Activated CD4-positive, alpha-beta T cell treated with anti-CD3 and anti-CD28 coated beads for 1 hour (primary cell): ENCODE measurements around the gene HYDIN.
"Not testable (repeated sequence)": the region's sequence is repeated elsewhere in the genome, so short reads cannot be mapped to it uniquely, and the experiment has no call there.

Experiments used
- DNase-seq: peaks from one replicate; pipeline ENCODE4 v3.0.0-alpha.2; 2020

Gene HYDIN

DNA sequence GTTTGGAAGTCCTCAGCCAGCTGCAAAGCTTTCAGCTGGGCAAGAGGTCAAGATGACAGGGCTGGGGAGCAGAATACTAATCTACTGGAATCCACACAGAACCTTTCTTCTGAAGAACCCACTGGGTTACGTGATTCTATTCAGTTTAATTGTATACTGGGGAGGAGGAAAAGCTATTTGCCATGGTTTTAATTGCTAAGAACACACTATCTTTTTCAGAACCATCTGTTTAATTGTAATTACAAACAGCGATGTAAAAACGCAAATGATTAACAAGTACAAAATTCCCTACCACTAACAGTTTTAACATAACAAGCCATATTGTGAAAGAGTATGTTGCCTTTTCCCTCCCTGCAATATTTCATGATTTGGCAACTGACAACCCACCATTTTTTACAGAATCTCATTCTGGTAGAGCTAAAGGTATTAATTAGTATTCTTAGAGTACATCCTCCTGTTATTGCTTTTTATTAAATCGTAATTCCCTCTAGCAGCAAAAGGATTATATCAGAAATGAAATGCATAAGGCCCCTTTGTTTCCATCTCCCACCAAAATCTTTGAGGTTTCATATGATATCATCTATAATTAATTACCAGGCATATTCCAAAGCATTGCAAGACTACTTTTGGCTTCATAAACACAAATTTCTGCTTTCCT lies 12.1 kb downstream of the HYDIN start:
- no peak for DNase-seq

- DNase-seq = no peak
These were observed 13.0 kb downstream of the HYDIN start for GRCh38 chr16:71217506-71217905.

DNA sequence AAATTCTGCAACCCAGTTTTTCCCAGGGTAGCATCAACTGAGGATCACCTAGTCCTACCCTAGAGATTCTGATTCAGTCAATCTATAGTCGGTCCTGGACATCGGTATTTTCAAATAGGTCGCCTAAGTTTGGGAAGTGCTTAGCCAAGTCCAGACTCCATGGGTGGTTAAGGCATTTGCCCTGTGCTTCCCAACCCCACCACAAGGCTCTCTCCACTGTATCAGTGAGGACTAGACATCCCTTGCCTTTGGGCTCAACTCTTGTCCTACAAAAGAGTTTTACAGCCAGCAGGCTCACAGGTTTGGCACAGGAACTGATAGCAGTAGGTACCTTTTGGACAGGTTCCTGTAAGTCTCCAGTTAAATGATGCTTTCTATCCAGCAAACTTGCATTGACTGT lies 13.8 kb downstream of the HYDIN start:
- DNase-seq = no peak

DNA sequence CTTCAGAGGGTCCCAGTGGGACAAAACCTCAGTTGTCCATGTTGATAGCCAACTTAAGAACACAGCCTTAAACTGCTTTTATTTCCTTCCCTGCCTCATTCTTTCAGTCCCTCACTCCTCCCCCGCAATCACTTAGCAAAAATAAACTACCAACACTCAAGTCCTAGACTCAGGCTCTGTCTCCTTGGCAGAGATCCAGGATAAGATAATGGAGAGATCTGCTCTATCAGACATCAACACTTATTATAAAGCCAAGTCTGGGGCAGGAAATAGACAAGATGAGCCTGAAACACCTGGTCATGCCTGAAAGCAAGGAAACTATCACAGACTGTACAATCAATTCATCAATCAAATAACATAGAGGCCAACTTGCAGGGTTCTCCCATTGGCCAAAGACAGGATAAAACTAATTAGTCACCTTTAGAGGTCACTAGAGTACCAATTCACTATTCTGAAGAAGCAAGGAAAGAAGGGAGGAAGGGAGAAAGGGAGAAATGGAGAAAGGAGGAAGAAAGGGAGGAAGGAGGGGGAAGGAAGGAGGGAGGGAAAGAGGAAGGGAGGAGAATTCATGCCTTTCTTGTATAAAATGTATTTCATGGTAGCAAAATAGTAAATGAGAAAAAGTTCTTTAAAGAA lies 15.7 kb downstream of the HYDIN start:
- DNase-seq = no peak

DNA sequence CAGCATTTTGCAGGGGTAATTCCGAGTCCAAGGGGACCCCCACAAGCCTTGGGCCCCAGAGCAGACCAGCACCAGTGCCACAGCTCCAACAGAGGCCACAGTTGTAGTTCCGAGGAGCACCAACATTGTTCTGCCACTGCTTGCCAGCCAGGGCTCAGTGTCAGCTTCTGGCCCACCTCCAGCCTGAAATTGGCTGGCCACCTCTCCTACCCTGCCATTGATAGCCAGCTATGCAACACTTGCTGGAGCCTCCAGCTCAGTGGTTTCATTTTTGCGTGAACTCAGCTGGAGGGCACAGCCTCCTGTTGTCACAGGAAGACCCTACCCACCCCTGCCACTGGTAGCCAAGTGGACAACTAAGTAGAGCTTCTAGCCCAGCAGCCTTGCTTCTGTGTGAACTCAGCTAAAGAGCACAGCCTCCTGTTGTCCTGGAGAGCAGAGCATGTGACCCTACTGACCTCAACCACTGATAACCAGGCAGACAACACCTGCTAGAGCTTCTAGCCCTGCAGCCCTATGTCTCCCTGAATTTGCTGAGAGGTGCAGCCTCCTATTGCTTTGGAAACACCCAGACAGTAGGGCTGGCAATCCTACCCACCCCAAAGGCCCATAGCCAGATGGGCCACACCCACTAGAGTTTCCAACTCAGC lies 24.9 kb downstream of the HYDIN start:
- no peak for DNase-seq

- no peak for DNase-seq
These were observed 26.9 kb downstream of the HYDIN start for GRCh38 chr16:71203631-71204030.

- DNase-seq = no peak
These were observed 29.0 kb downstream of the HYDIN start for GRCh38 chr16:71201556-71201955.

DNA sequence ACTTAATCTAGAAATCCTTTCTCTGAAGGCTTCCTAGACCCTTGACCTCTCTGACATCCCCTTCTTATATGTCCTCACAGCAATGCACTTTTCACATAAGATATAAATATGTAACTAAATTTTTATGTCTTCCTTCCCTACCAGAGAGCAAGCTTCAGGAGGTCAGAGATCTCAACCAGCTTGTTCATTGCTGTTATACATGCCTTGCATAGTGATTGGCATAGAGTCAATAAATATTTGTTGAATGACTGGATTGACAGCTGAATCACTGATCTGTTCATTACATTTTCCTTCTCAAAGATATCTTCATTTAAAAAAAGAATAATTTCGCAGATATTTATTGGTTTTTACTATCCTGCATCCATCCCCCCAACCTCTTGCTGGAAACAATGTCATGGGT lies 29.5 kb downstream of the HYDIN start:
- DNase-seq = no peak

GRCh38 chr16:71198408-71198807 lies 32.1 kb downstream of the HYDIN start:
- no peak for DNase-seq

GRCh38 chr16:71192387-71192786 lies 38.1 kb downstream of the HYDIN start:
- no peak for DNase-seq

DNA sequence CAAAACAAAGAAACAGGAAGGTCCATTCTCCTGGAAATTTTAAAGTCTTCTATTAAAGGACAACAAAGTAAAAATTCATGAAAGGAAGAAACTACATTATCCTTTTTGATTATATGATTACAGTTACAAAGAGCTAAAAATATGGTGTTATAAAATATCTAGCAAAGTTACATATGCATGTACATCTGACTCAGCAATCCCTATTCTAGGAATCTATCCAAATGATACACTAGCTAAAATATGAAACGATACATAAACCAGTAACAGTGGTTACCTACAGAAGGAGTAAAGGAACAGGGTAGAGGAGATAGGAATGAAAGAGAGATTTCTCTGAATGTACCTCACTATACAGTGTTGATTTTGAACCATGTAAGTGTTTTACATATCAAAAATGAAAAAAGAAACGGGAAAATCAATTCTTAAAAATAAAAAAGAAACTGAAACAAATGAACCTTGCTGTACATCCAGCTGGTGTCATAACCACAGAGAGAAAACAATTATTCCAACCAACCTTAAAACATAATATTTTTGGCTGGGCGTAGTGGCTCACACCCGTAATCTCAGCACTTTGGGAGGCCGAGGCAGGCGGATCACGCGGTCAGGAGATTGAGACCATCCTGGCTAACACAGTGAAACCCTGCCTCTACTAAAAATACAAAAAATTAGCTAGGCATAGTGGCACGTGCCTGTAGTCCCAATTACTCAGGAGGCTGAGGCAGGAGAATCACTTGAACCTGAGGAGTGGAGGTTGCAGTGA lies 41.4 kb downstream of the HYDIN start:
- DNase-seq = no peak

DNA sequence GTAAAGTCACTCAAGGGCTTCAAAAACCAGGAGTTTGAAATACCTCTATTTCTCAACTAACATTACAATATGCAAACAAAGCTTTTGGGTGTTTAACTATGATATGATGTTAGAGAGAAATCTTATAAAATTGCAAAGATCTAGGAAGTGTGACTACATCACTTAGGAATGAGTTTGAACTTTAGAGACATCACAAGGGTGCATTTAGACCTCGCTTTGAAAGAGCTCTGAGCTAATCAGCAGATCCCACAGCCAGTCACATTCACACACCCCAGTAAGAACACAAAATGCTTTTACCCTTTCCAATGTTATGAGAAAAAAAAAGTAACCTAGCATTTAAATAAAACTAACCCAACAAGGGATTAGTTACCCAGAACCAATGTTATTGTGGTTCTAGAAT lies 45.2 kb downstream of the HYDIN start:
- DNase-seq = no peak

DNA sequence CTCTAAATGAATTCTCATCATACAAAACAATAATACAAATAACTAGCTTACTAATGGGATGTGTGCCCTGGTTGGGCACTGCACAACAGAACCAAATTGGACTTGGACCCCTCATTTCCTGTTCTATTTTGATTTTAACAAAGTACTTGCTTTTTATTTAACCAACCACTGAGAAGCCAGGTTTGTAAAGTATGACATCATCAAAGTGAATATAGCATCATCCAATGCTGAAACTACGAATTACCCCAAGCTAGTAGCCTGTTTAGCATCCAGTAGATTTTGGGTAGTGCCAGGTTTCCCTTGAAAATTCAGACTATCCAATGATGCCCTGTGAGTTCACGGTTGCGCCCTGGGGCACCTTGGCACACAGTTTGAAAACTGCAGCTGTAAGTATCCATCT lies 51.0 kb downstream of the HYDIN start:
- DNase-seq = no peak

DNA sequence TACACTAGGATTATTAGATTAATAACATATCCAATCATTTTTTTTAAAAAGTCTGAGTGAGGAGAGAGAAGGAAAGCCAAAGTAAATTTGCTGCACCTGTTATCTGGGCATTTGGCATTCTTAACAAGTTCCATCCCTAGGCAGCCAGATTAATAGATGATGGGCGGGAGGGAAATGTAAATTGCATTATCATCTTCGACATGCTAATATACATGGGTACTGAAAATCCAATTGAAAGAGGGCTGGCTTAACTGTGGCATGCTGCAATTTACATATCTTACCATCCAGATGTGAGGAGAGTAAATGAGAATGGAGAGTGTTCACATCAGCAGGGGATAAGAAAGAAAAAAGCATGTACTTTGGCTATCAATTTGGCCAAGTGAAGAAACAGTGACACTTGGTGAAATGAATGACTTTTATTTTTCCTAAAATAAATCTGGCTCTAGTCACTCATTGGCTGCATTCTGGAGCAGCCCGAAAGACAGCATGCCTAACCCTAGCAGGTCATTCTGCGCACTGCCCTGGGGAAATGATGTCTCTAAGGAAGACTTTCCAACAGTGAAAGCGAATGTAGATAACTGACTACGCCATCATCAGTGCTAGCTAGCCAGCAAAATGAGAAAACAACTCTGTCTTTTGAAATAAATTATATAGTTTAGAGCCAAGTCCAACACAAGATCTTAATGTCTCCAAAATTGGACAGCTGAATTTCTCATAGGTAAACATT lies 57.9 kb downstream of the HYDIN start:
- DNase-seq = no peak

GRCh38 chr16:71161007-71161406 lies 69.5 kb downstream of the HYDIN start:
- DNase-seq = not testable (repeated sequence)

GRCh38 chr16:71157278-71157677 lies 73.2 kb downstream of the HYDIN start:
- not testable (repeated sequence) for DNase-seq

GRCh38 chr16:71153329-71153728 lies 77.2 kb downstream of the HYDIN start:
- DNase-seq = not testable (repeated sequence)

- DNase-seq = not testable (repeated sequence)
These were observed 78.9 kb downstream of the HYDIN start for GRCh38 chr16:71151654-71152053.

GRCh38 chr16:71143246-71143645 lies 87.3 kb downstream of the HYDIN start:
- DNase-seq = not testable (repeated sequence)

GRCh38 chr16:71110565-71110964 lies 120.0 kb downstream of the HYDIN start:
- DNase-seq = not testable (repeated sequence)

GRCh38 chr16:71109656-71110208 lies 120.8 kb downstream of the HYDIN start:
- DNase-seq = not testable (repeated sequence)

DNA sequence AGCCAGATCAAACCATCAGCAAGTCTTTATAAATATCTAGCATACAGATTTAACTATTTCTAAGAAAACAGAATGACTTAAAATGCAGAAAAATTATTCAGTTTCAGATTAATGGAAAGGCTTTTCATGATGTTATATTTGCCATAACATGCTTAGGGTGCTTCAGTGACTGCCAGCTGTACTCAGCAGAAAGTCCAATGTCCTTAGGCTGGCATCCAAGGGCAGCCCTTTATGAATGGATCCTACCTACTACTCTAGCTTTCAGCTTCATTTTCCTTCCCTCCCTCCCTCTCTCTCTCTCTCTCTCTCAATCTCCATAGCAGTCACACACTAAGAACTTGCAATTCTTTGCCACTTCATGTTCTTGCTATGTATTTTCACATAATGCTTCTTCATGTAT lies 124.6 kb downstream of the HYDIN start:
- DNase-seq = not testable (repeated sequence)

DNA sequence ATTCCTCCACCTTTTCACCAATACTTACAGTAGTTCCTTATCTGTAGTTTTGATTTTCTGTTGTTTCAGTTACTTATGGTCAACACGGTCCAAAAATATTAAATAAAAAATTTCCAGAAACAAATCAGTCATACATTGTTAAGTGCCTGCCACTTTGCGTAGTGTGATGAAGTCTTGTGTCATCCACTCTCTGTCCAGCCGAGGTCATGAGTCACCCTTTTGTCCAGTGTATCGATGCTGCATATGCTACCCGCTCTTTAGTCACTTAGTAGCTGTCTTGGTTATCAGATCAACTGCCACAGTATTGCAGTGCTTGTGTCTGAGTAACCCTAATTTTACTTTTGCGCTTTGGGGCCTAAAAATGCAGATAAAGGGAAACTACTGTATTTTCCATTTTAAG lies 146.9 kb downstream of the HYDIN start:
- DNase-seq = not testable (repeated sequence)
